Suprapubic skin (tissue), 4 donors: Measurements from ENCODE around the gene ZNF611. TPM values are rescaled to one million over a fixed set of nuclear protein-coding genes. Genes with fewer than 3 reads are reported as not detected.

Source experiments
- DNase-seq, 2 donors: peaks; one replicate each; pipeline ENCODE4 v3.0.0-alpha.2; 2019; ENCODE audit warnings: low spot score in 2 of 2
- H3K27ac ChIP-seq: fragments of 200-600 bp; sonication (generic); one replicate; pipeline ENCODE4 v1.5.1; 2019
- H3K27me3 ChIP-seq: fragments of 200-600 bp; sonication (generic); one replicate; pipeline ENCODE4 v1.5.1; 2019
- H3K36me3 ChIP-seq: fragments of 200-600 bp; sonication (generic); one replicate; pipeline ENCODE4 v1.5.1; 2019
- H3K4me1 ChIP-seq: fragments of 200-600 bp; sonication (generic); one replicate; pipeline ENCODE4 v1.5.1; 2019
- H3K4me3 ChIP-seq: fragments of 200-600 bp; sonication (generic); one replicate; pipeline ENCODE4 v1.5.1; 2019; ENCODE audit warnings: mild to moderate bottlenecking
- H3K9me3 ChIP-seq: fragments of 200-600 bp; sonication (generic); one replicate; pipeline ENCODE4 v1.5.1; 2019
- EP300 ChIP-seq: sonication (generic); formaldehyde crosslinking; IDR thresholded peaks from one replicate; pipeline ENCODE4 v1.6.1; 2017; ENCODE audit warnings: antibody characterized with exemption
- POLR2A ChIP-seq, 2 donors: fragments of 450-650 bp; IDR thresholded peaks; one replicate each; pipeline ENCODE4 v1.6.1; 2017; ENCODE audit warnings: antibody characterized with exemption in 2 of 2, mild to moderate bottlenecking in 2 of 2, moderate library complexity in 2 of 2
- POLR2AphosphoS5 ChIP-seq, 3 donors: sonication (generic); formaldehyde crosslinking; IDR thresholded peaks; one replicate each; pipeline ENCODE4 v1.6.1; 2017; ENCODE audit warnings: antibody characterized with exemption in 3 of 3
- WGBS: methylation state at CpG from one replicate; pipeline ENCODE4 v1.1.5; 2018; 5-methylcytosine and 5-hydroxymethylcytosine counted together
- total RNA-seq, 4 donors: library from RNA; depleted of rRNA; stranded (reverse); fragments of >200 nt; gene quantifications; one replicate each; pipeline ENCODE4 v1.1.0, GENCODE V29; 2016
- TF ChIP-seq, protein P1 (sequence below), 2 donors: fragments of 200-600 bp in 1 of 2; fragments of 450-650 bp in 1 of 2; sonication (generic) in 1 of 2; IDR thresholded peaks; one replicate each; pipeline ENCODE4 v1.5.1; 2016 to 2019; ENCODE audit warnings: antibody characterized with exemption in 2 of 2, mild to moderate bottlenecking in 1 of 2, moderate library complexity in 1 of 2

The ZNF611 gene
- total RNA-seq, 4 donors from 2014 or later: 6.2 to 13.5 (median 9.4) TPM

DNA sequence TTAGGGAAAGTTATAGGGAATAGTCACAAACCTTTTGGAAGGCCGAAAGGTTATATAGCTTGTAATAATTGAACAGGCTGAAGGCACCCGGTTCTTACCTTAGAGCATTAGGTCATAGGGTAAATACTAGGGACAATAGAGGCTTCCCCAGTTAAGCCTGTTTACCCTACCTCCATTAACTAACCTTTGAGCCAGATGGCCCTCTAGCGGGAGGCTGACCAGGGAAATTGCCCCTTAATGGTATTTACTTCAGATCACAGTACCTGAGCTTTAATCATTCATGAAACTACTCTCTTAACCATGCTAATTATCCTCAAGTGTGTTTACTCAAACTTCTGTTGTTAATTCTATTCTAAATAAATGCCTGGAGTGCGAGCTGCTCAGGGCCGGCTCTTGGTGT lies 76.2 kb downstream of the ZNF611 start:
- Histone ChIP-seq H3K36me3 (peaks cover 78% of the 10 kb centered on the region), H3K4me1 (no peaks in the 10 kb centered on the region)

GRCh38 chr19:52653161-52653560 lies 81.7 kb downstream of the ZNF611 start:
- TF ChIP-seq, protein P1, sequence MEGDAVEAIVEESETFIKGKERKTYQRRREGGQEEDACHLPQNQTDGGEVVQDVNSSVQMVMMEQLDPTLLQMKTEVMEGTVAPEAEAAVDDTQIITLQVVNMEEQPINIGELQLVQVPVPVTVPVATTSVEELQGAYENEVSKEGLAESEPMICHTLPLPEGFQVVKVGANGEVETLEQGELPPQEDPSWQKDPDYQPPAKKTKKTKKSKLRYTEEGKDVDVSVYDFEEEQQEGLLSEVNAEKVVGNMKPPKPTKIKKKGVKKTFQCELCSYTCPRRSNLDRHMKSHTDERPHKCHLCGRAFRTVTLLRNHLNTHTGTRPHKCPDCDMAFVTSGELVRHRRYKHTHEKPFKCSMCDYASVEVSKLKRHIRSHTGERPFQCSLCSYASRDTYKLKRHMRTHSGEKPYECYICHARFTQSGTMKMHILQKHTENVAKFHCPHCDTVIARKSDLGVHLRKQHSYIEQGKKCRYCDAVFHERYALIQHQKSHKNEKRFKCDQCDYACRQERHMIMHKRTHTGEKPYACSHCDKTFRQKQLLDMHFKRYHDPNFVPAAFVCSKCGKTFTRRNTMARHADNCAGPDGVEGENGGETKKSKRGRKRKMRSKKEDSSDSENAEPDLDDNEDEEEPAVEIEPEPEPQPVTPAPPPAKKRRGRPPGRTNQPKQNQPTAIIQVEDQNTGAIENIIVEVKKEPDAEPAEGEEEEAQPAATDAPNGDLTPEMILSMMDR (IDR thresholded peaks at IDR 0.05): no peak
- no peak for TF ChIP-seq POLR2AphosphoS5 (IDR thresholded peaks at IDR 0.05)
- TF ChIP-seq POLR2A (IDR thresholded peaks at IDR 0.05): no peak
- TF ChIP-seq EP300: no peak
- Histone ChIP-seq H3K4me3 (no peak overlapping the region), H3K4me1 (no peaks in the 10 kb centered on the region), H3K36me3 (peaks cover 57% of the 10 kb centered on the region), H3K9me3 (no peaks in the 10 kb centered on the region), H3K27ac (no peak overlapping the region), H3K27me3 (no peaks in the 10 kb centered on the region)
- DNase-seq: no peak
- 90% methylated on average over 4 of the region's 4 CpGs for WGBS

More for the DNA sequence above, 76.2 kb downstream of the ZNF611 start:
- TF ChIP-seq EP300 (no peak), POLR2AphosphoS5 (IDR thresholded peaks at IDR 0.05) (no peak), POLR2A (IDR thresholded peaks at IDR 0.05) (no peak)
- TF ChIP-seq, protein P1 (IDR thresholded peaks at IDR 0.05): no peak
- Histone ChIP-seq H3K27ac (no peak overlapping the region), H3K27me3 (no peaks in the 10 kb centered on the region), H3K9me3 (no peaks in the 10 kb centered on the region), H3K4me3 (no peak overlapping the region)
- no peak for DNase-seq
- WGBS: 81% methylated on average over 5 of the region's 5 CpGs

Other genes with a start within 250 kb of the ZNF611 start
- gene ZNF808, start 207.4 kb downstream of the ZNF611 start, total RNA-seq: 10 to 100 TPM; 15.4 to 33.8 (median 18.4) TPM
- 10 to 100 TPM; 11.7 to 16.2 (median 12.6) TPM for gene ZNF701, start 164.8 kb downstream of the ZNF611 start, total RNA-seq
- 10 to 100 TPM; 21.3 to 92.9 (median 41.4) TPM for gene ZNF83, start 96.7 kb downstream of the ZNF611 start, total RNA-seq
- gene ZNF600, start 51.7 kb upstream of the ZNF611 start, total RNA-seq: 10 to 100 TPM in 2 of 4 donors, 1 to 10 TPM in 2; 8.1 to 30.0 (median 10.9) TPM
- 10 to 100 TPM; 10.0 to 16.7 (median 14.9) TPM for gene ZNF28, start 86.6 kb upstream of the ZNF611 start, total RNA-seq
- gene ZNF468, start 122.6 kb upstream of the ZNF611 start, total RNA-seq: 10 to 100 TPM; 11.9 to 18.7 (median 17.9) TPM
- gene ZNF320, start 162.6 kb upstream of the ZNF611 start, total RNA-seq: 10 to 100 TPM in 2 of 4 donors, 1 to 10 TPM in 2; 5.3 to 29.3 (median 11.3) TPM
- 1 to 10 TPM; 3.5 to 5.3 (median 4.5) TPM for gene ZNF888, start 188.4 kb upstream of the ZNF611 start, total RNA-seq
- gene ZNF816, start 227.8 kb upstream of the ZNF611 start, total RNA-seq: 10 to 100 TPM in 2 of 4 donors, 1 to 10 TPM in 2; 6.8 to 14.5 (median 9.2) TPM